ENCODE data around the gene HMGCLL1. TPM values are rescaled to one million over a fixed set of nuclear protein-coding genes. Genes with fewer than 3 reads are reported as not detected.

The HMGCLL1 gene
- total and polyA plus RNA-seq, 2 donors (not counting 1 experiment from before 2014, with no cell fraction given): not detected

DNA sequence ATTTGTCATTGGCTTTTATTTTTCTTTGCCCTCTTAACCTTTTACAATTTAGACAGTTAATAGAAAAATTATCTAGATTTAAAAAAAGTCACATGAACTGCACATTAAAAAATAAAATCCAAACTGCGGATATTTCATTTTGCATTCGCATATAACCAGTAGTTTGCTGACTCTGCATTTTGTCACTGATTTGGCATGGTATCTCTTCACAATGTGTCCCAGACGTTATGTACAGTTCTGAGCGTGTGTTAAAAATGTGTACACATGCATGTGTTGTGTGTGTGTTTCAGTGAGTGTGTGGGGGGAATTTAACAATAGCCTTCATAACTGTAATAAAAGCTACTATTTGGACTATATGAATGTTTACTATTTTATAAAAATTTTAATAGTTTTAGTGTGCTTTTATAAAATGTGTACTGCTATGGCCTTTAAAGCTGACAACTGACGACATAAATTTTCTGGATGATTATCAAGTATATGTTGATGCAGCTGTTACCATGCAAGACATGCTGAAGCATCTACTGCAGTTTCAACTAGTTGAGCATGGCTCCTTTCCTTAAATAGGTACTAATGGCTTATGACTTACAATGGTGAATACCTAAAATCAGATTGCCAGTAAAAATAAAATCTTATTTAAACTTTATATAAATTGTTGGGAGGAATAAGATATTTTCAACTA lies 67.7 kb downstream of the HMGCLL1 start:
- POLR2A ChIA-PET: no interaction called here

DNA sequence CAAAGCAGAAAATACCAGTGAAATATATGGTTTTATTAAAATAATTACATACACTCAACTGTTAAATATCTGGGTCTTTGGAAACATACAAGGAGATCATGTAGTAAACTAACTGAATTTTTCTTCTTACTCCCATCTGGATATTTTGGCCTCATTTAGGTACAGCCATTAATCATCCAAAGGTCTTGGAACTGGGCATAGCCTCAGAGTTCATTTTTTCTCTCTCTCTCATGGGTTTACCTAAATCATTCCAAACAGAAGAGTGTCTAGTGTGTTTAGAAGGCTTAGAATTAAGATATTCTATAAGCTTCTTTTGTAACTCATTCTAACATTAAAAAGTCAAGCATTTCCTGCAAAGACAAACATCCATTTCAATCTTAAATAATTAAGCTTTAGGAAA lies 79.4 kb downstream of the HMGCLL1 start:
- DNase-seq (no peak), ATAC-seq (ENCODE audit: low read depth) (no peak)
- no peaks in the 10 kb centered on the region for H3K4me1 ChIP-seq (ENCODE audit: control insufficient read depth in 2 of 2, insufficient read depth in 2 of 2, low read length in 2 of 2)
- Mint-ChIP-seq H3K27me3 (no peaks in the 10 kb centered on the region), H3K4me3 (no peak overlapping the region), H3K4me1 (no peaks in the 10 kb centered on the region), H3K9me3 (ENCODE audit: insufficient read depth) (peaks cover 5% of the 10 kb centered on the region), H3K27ac (no peak overlapping the region)
- no peaks in the 10 kb centered on the region for H3K9me3 ChIP-seq (ENCODE audit: control extremely low read depth in 1 of 3, control insufficient read depth in 2 of 3, insufficient read depth in 1 of 3, low read length in 2 of 3)
- H3K36me3 ChIP-seq (replicated peaks in 1 of 2; ENCODE audit: control extremely low read depth in 1 of 2, control insufficient read depth in 1 of 2, extremely low read depth in 1 of 2, insufficient read depth in 2 of 2, low read length in 1 of 2): no peaks in the 10 kb centered on the region
- H3K79me2 ChIP-seq (ENCODE audit: control insufficient read depth, insufficient read depth, low read length): no peaks in the 10 kb centered on the region
- CTCF ChIA-PET: no interaction called here
- POLR2A ChIA-PET: no interaction called here
- H3K27me3 ChIP-seq (replicated peaks in 1 of 4; ENCODE audit: control extremely low read depth in 1 of 4, control insufficient read depth in 3 of 4, insufficient read depth in 4 of 4, low read length in 3 of 4): no peaks in the 10 kb centered on the region
- intact Hi-C loops (cut with micrococcal nuclease): no loop called here
- TF ChIP-seq, protein P1, sequence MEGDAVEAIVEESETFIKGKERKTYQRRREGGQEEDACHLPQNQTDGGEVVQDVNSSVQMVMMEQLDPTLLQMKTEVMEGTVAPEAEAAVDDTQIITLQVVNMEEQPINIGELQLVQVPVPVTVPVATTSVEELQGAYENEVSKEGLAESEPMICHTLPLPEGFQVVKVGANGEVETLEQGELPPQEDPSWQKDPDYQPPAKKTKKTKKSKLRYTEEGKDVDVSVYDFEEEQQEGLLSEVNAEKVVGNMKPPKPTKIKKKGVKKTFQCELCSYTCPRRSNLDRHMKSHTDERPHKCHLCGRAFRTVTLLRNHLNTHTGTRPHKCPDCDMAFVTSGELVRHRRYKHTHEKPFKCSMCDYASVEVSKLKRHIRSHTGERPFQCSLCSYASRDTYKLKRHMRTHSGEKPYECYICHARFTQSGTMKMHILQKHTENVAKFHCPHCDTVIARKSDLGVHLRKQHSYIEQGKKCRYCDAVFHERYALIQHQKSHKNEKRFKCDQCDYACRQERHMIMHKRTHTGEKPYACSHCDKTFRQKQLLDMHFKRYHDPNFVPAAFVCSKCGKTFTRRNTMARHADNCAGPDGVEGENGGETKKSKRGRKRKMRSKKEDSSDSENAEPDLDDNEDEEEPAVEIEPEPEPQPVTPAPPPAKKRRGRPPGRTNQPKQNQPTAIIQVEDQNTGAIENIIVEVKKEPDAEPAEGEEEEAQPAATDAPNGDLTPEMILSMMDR (IDR thresholded peaks at IDR 0.05): no peak
- TF ChIP-seq EZH2 (IDR thresholded peaks at IDR 0.05; ENCODE audit: borderline replicate concordance, insufficient read depth, low read depth, low read length, poor library complexity, severe bottlenecking): no peak
- no peak overlapping the region for H3K4me3 ChIP-seq (ENCODE audit: control extremely low read depth in 1 of 5, extremely low read depth in 1 of 5, insufficient read depth in 1 of 5, low read depth in 2 of 5, low read length in 4 of 5)
- no peak overlapping the region for H2AFZ ChIP-seq (ENCODE audit: insufficient read depth, low read depth, low read length, poor library complexity, severe bottlenecking)
- no peaks in the 10 kb centered on the region for H4K20me1 ChIP-seq (ENCODE audit: control insufficient read depth, insufficient read depth, low read length, poor library complexity, severe bottlenecking)
- no peak overlapping the region for H3K9ac ChIP-seq (ENCODE audit: low read length)
- H3K4me2 ChIP-seq (replicated peaks; ENCODE audit: low read depth, low read length, poor library complexity, severe bottlenecking): no peak overlapping the region
- H3K27ac ChIP-seq (ENCODE audit: low read length in 2 of 2): no peak overlapping the region

More for the DNA sequence above, 67.7 kb downstream of the HMGCLL1 start:
- H3K27ac Mint-ChIP-seq: no peak overlapping the region
- Histone ChIP-seq H4K20me1 (ENCODE audit: control insufficient read depth, insufficient read depth, low read length, poor library complexity, severe bottlenecking) (no peaks in the 10 kb centered on the region), H3K27ac (ENCODE audit: low read length in 2 of 2) (no peak overlapping the region), H3K4me2 (replicated peaks; ENCODE audit: low read depth, low read length, poor library complexity, severe bottlenecking) (no peak overlapping the region), H2AFZ (ENCODE audit: insufficient read depth, low read depth, low read length, poor library complexity, severe bottlenecking) (no peak overlapping the region), H3K9me3 (ENCODE audit: control extremely low read depth in 1 of 3, control insufficient read depth in 2 of 3, insufficient read depth in 1 of 3, low read length in 2 of 3) (no peaks in the 10 kb centered on the region), H3K9ac (ENCODE audit: low read length) (no peak overlapping the region), H3K27me3 (replicated peaks in 1 of 4; ENCODE audit: control extremely low read depth in 1 of 4, control insufficient read depth in 3 of 4, insufficient read depth in 4 of 4, low read length in 3 of 4) (no peaks in the 10 kb centered on the region), H3K4me1 (ENCODE audit: control insufficient read depth in 2 of 2, insufficient read depth in 2 of 2, low read length in 2 of 2) (no peaks in the 10 kb centered on the region), H3K79me2 (ENCODE audit: control insufficient read depth, insufficient read depth, low read length) (no peaks in the 10 kb centered on the region), H3K36me3 (replicated peaks in 1 of 2; ENCODE audit: control extremely low read depth in 1 of 2, control insufficient read depth in 1 of 2, extremely low read depth in 1 of 2, insufficient read depth in 2 of 2, low read length in 1 of 2) (no peaks in the 10 kb centered on the region), H3K4me3 (ENCODE audit: control extremely low read depth in 1 of 5, extremely low read depth in 1 of 5, insufficient read depth in 1 of 5, low read depth in 2 of 5, low read length in 4 of 5) (no peak overlapping the region)
- 92% methylated on average over 2 of the region's 5 CpGs for WGBS (ENCODE audit: insufficient coverage)
- peaks cover 7% of the 10 kb centered on the region for H3K9me3 Mint-ChIP-seq (ENCODE audit: insufficient read depth)
- no peak for DNase-seq
- CTCF ChIA-PET: interaction anchor here (0.6 kb wide), 1 partner anchor 34 kb away, joined by 3 read pairs; no protein-coding TSS in a partner anchor
- H3K27me3 Mint-ChIP-seq: no peaks in the 10 kb centered on the region
- intact Hi-C loops (cut with micrococcal nuclease): no loop called here
- H3K4me3 Mint-ChIP-seq: no peak overlapping the region
- no peak for ATAC-seq (ENCODE audit: low read depth)
- TF ChIP-seq, protein P1 (IDR thresholded peaks at IDR 0.05): no peak
- TF ChIP-seq EZH2 (IDR thresholded peaks at IDR 0.05; ENCODE audit: borderline replicate concordance, insufficient read depth, low read depth, low read length, poor library complexity, severe bottlenecking): no peak
- no peaks in the 10 kb centered on the region for H3K4me1 Mint-ChIP-seq
